ENCODE data around the gene TCEAL7. TPM values are rescaled to one million over a fixed set of nuclear protein-coding genes. Genes with fewer than 3 reads are reported as not detected.

Gene TCEAL7
- polyA plus RNA-seq, 4 donors: 37.9 to 48.3 (median 42.8) TPM

- no peak for DNase-seq (ENCODE audit: low read depth in 4 of 4, low spot score in 3 of 4)
Measured at GRCh38 chrX:103363046-103363445, 33.0 kb downstream of the TCEAL7 start.

- no peak for DNase-seq (ENCODE audit: low read depth in 4 of 4, low spot score in 3 of 4)
Measured at GRCh38 chrX:103367502-103367901, 37.5 kb downstream of the TCEAL7 start.

GRCh38 chrX:103369479-103369878 is 39.4 kb downstream of the TCEAL7 start:
- no peak for DNase-seq (ENCODE audit: low read depth in 4 of 4, low spot score in 3 of 4)

- no peak for DNase-seq (ENCODE audit: low read depth in 4 of 4, low spot score in 3 of 4)
Measured at GRCh38 chrX:103372886-103373285, 42.8 kb downstream of the TCEAL7 start.

GRCh38 chrX:103373581-103373980 is 43.5 kb downstream of the TCEAL7 start:
- DNase-seq (ENCODE audit: low read depth in 4 of 4, low spot score in 3 of 4): no peak

GRCh38 chrX:103376118-103376978 is 46.3 kb downstream of the TCEAL7 start, which contains the start of gene BEX3:
Gene BEX3 (plus strand): TSS chrX:103376538. CDS start chrX:103377522, 984 bp downstream.
- DNase-seq (ENCODE audit: low read depth in 4 of 4, low spot score in 3 of 4): peak in 1 of 4 donors; percentile 39

GRCh38 chrX:103376979-103377324 is 46.9 kb downstream of the TCEAL7 start:
- peak in 1 of 4 donors; percentile 39 for DNase-seq (ENCODE audit: low read depth in 4 of 4, low spot score in 3 of 4)

GRCh38 chrX:103378990-103379389 is 49.0 kb downstream of the TCEAL7 start:
- no peak for DNase-seq (ENCODE audit: low read depth in 4 of 4, low spot score in 3 of 4)

Other genes with a start within 250 kb of the TCEAL7 start
- gene NXF3, start 237.1 kb upstream of the TCEAL7 start, polyA plus RNA-seq (ENCODE audit: insufficient read length in 4 of 4): under 1 TPM in 3 of 4 donors, not detected in 1; 0.05 to 0.18 (median 0.07) TPM
- gene BEX4, start 115.1 kb upstream of the TCEAL7 start, polyA plus RNA-seq (ENCODE audit: insufficient read length in 4 of 4): 100 to 1,000 TPM; 179 to 189 (median 182) TPM
- 100 to 1,000 TPM; 144 to 179 (median 179) TPM for gene TCEAL8, start 75.1 kb upstream of the TCEAL7 start, polyA plus RNA-seq (ENCODE audit: insufficient read length in 4 of 4)
- 10 to 100 TPM; 11.4 to 13.9 (median 13.2) TPM for gene TCEAL5, start 53.5 kb upstream of the TCEAL7 start, polyA plus RNA-seq (ENCODE audit: insufficient read length in 4 of 4)
- gene BEX2, start 19.2 kb upstream of the TCEAL7 start, polyA plus RNA-seq (ENCODE audit: insufficient read length in 4 of 4): 10 to 100 TPM; 69.1 to 87.0 (median 84.8) TPM
- 100 to 1,000 TPM; 213 to 250 (median 246) TPM for gene TCEAL9, start 26.3 kb downstream of the TCEAL7 start, polyA plus RNA-seq (ENCODE audit: insufficient read length in 4 of 4)
- gene BEX3, start 46.3 kb downstream of the TCEAL7 start, polyA plus RNA-seq (ENCODE audit: insufficient read length in 4 of 4): 100 to 1,000 TPM; 509 to 591 (median 575) TPM
- 1 to 10 TPM; 2.4 to 3.4 (median 2.8) TPM for gene RAB40A, start 189.2 kb downstream of the TCEAL7 start, polyA plus RNA-seq (ENCODE audit: insufficient read length in 4 of 4)

Measured in right renal pelvis (tissue), 4 donors.